ENCODE data around the gene ZCCHC24. TPM values are rescaled to one million over a fixed set of nuclear protein-coding genes. Genes with fewer than 3 reads are reported as not detected.

The ZCCHC24 gene
- total and polyA plus RNA-seq, 4 donors = 7.8 to 23.9 (median 14.8) TPM

GRCh38 chr10:79374312-79375191 is 70.9 kb downstream of the ZCCHC24 start:
- Histone ChIP-seq H3K9me3 (ENCODE audit: control insufficient read depth in 4 of 4, low read length in 3 of 4) (no peaks in the 10 kb centered on the region), H3K27ac (ENCODE audit: low read depth in 1 of 2, low read length in 2 of 2) (no peak overlapping the region), H3K27me3 (ENCODE audit: control insufficient read depth in 4 of 4, insufficient read depth in 4 of 4, low read length in 3 of 4) (no peaks in the 10 kb centered on the region), H3K4me1 (ENCODE audit: control insufficient read depth in 4 of 4, insufficient read depth in 4 of 4, low read length in 3 of 4) (peaks cover 2 to 16% (median 7%) of the 10 kb centered on the region in 4 donors), H3K9ac (ENCODE audit: low read depth in 1 of 2, low read length in 2 of 2) (no peak overlapping the region), H3K36me3 (ENCODE audit: control insufficient read depth in 4 of 4, insufficient read depth in 3 of 4, low read depth in 1 of 4, low read length in 3 of 4) (no peaks in the 10 kb centered on the region), H3K4me3 (ENCODE audit: low read depth in 1 of 3, low read length in 3 of 3) (no peak overlapping the region)
- WGBS = 5% methylated on average over 7 of the region's 7 CpGs
- peak; percentile 87 for DNase-seq (ENCODE audit: low spot score)
- TF ChIP-seq CTCF (IDR thresholded peaks at IDR 0.05; ENCODE audit: low read depth, low read length, missing input control) (peak; percentile 98), REST (IDR thresholded peaks at IDR 0.05) (no peak), RAD21 (IDR thresholded peaks at IDR 0.05) (peak; percentile 100), ZBTB33 (IDR thresholded peaks at IDR 0.05) (no peak), JUND (IDR thresholded peaks at IDR 0.05) (no peak), FOXA2 (IDR thresholded peaks at IDR 0.05) (no peak), TAF1 (conservative IDR thresholded peaks at IDR 0.05) (no peak), EGR1 (IDR thresholded peaks at IDR 0.05; ENCODE audit: low read depth in 2 of 2) (no peak), FOXA1 (IDR thresholded peaks at IDR 0.05) (no peak), GABPA (IDR thresholded peaks at IDR 0.05 in 1 of 2, conservative IDR thresholded peaks at IDR 0.05 in 1 of 2) (no peak), RXRA (IDR thresholded peaks at IDR 0.05) (peak in 1 of 2 donors; percentile 9), HNF4A (conservative IDR thresholded peaks at IDR 0.05) (no peak), HNF4G (IDR thresholded peaks at IDR 0.05) (no peak), SP1 (IDR thresholded peaks at IDR 0.05) (no peak), NR2F2 (IDR thresholded peaks at IDR 0.05) (no peak), YY1 (IDR thresholded peaks at IDR 0.05) (no peak), MAX (IDR thresholded peaks at IDR 0.05) (no peak), ATF3 (IDR thresholded peaks at IDR 0.05) (no peak)

All from liver (tissue), 9 donors.